Measurements from ENCODE around the gene PRB4. TPM values are rescaled to one million over a fixed set of nuclear protein-coding genes. Genes with fewer than 3 reads are reported as not detected.

Gene PRB4
- total and polyA plus RNA-seq, 10 donors, result not detected

- Histone ChIP-seq H3K4me1 (no peaks in the 10 kb centered on the region), H3K9me3 (no peaks in the 10 kb centered on the region), H3K36me3 (no peaks in the 10 kb centered on the region), H3K27ac (no peak within 1 kb of the TSS), H3K27me3 (replicated peaks in 1 of 7) (no peaks in the 10 kb centered on the region), H3K4me3 (no peak within 1 kb of the TSS)
- 83 to 97% (median 89%) methylated on average over 3 of the region's 3 CpGs for WGBS, 5 donors
- TF ChIP-seq CTCF (IDR thresholded peaks at IDR 0.05 in 8 of 11, conservative IDR thresholded peaks at IDR 0.05 in 3 of 11), result no peak
- TF ChIP-seq POLR2A (IDR thresholded peaks at IDR 0.05), result no peak
- no peak for TF ChIP-seq POLR2AphosphoS5 (IDR thresholded peaks at IDR 0.05)
- no peak for DNase-seq
- intact Hi-C loops (cut with DNase I; ENCODE audit: low total_unique reads), result no loop called here
Measured at GRCh38 chr12:11269607-11270006, 40.6 kb downstream of the PRB4 start, which contains the start of gene PRB3. PRB3 (minus strand) TSS chr12:11269707; CDS start chr12:11269669, 38 bp downstream.

- no peaks in the 10 kb centered on the region for H3K36me3 ChIP-seq
- intact Hi-C loops (cut with DNase I; ENCODE audit: low total_unique reads), result no loop called here
- TF ChIP-seq POLR2A (IDR thresholded peaks at IDR 0.05), result no peak
- no peak for TF ChIP-seq POLR2AphosphoS5 (IDR thresholded peaks at IDR 0.05)
- TF ChIP-seq CTCF (IDR thresholded peaks at IDR 0.05 in 8 of 11, conservative IDR thresholded peaks at IDR 0.05 in 3 of 11), result no peak
- H3K27ac ChIP-seq, result no peak overlapping the region
- no peaks in the 10 kb centered on the region for H3K27me3 ChIP-seq (replicated peaks in 1 of 7)
- 83 to 100% (median 98%) methylated on average over 1 of the region's 1 CpG for WGBS, 5 donors
- peaks cover 0 to 36% (median 29%) of the 10 kb centered on the region in 8 donors for H3K9me3 ChIP-seq
- H3K4me3 ChIP-seq, result no peak overlapping the region
- DNase-seq, result no peak
- no peaks in the 10 kb centered on the region for H3K4me1 ChIP-seq
Measured at GRCh38 chr12:11264501-11264900, 45.7 kb downstream of the PRB4 start.

Other genes starting within 250 kb of the PRB4 start
- 1 to 10 TPM; 2.9 to 8.8 (median 4.9) TPM for gene TAS2R46, start 248.1 kb downstream of the PRB4 start, total RNA-seq
- gene TAS2R46, start 248.1 kb downstream of the PRB4 start, polyA plus RNA-seq, result not detected
- gene TAS2R43, start 218.1 kb downstream of the PRB4 start, total RNA-seq, result 10 to 100 TPM in 2 of 7 donors, 1 to 10 TPM in 3, not detected in 2; 1.5 to 14.0 (median 4.6) TPM
- gene TAS2R43, start 218.1 kb downstream of the PRB4 start, polyA plus RNA-seq, result not detected
- gene TAS2R30, start 175.8 kb downstream of the PRB4 start, total RNA-seq, result 10 to 100 TPM in 3 of 7 donors, 1 to 10 TPM in 4; 6.4 to 30.7 (median 8.6) TPM
- under 1 TPM in 2 of 3 donors, not detected in 1; 0.09 to 0.19 TPM for gene TAS2R30, start 175.8 kb downstream of the PRB4 start, polyA plus RNA-seq
- gene SMIM10L1, start 139.2 kb downstream of the PRB4 start, total RNA-seq, result 10 to 100 TPM in 3 of 7 donors, 1 to 10 TPM in 4; 6.5 to 11.9 (median 9.3) TPM
- gene SMIM10L1, start 139.2 kb downstream of the PRB4 start, polyA plus RNA-seq, result 1 to 10 TPM; 7.8 to 9.4 (median 8.9) TPM
- gene TAS2R42, start 123.5 kb downstream of the PRB4 start, total RNA-seq, result not detected
- gene TAS2R42, start 123.5 kb downstream of the PRB4 start, polyA plus RNA-seq, result not detected
- gene PRB3, start 40.7 kb downstream of the PRB4 start, total RNA-seq, result not detected
- gene PRB3, start 40.7 kb downstream of the PRB4 start, polyA plus RNA-seq, result under 1 TPM in 2 of 3 donors, not detected in 1; 0.19 to 0.35 TPM
- gene PRB2, start 85.1 kb upstream of the PRB4 start, total RNA-seq, result not detected
- under 1 TPM in 1 of 3 donors, not detected in 2; 0.06 TPM for gene PRB2, start 85.1 kb upstream of the PRB4 start, polyA plus RNA-seq